B cell (primary cell): ENCODE measurements around the gene AAR2. TPM values are rescaled to one million over a fixed set of nuclear protein-coding genes. Genes with fewer than 3 reads are reported as not detected.

Experiments used
- ATAC-seq: fragments of 200-7000 bp; cut with Tn5 transposase; one replicate; pipeline ENCODE4 v1.10.0; 2021; ENCODE audit warnings: low read depth, mild to moderate bottlenecking, moderate number of reproducible peaks, moderate library complexity
- CTCF ChIA-PET: fragments of 350-600 bp; sonication (Branson Sonifier 250); formaldehyde crosslinking; loops from one replicate; lab custom pipeline; 2021; ENCODE audit warnings: antibody characterized with exemption, inconsistent platforms; lab: Charles Lee
- POLR2A ChIA-PET: fragments of 350-600 bp; sonication (Branson Sonifier 250); formaldehyde crosslinking; loops from one replicate; lab custom pipeline; 2021; ENCODE audit warnings: antibody characterized with exemption; lab: Charles Lee
- DNase-seq: peaks from one replicate; pipeline ENCODE4 v3.0.0; 2013
- H2AFZ ChIP-seq: 2 replicates; pipeline ENCODE4 v1.6.1; 2012; ENCODE audit warnings: mild to moderate bottlenecking, low read depth, low read length; ENCODE audit not compliant: insufficient read depth, poor library complexity, severe bottlenecking
- H3K27ac ChIP-seq, 2 donors: 1 replicate in 1 of 2; 2 replicates in 1 of 2; pipeline ENCODE4 v1.5.1; 2012 to 2013; ENCODE audit warnings: low read length in 2 of 2, mild to moderate bottlenecking in 2 of 2, moderate library complexity in 1 of 2
- H3K27me3 ChIP-seq, 4 experiments: fragments of 200-600 bp in 1 of 4; sonication (generic) in 1 of 4; replicated peaks in 1 of 4; 1 replicate in 2 of 4; 2 replicates in 2 of 4; pipeline versions ENCODE4 v1.6.1 to v1.7.0; 2013 to 2016; ENCODE audit warnings: low read length in 3 of 4, mild to moderate bottlenecking in 2 of 4, mixed read lengths in 1 of 4, moderate library complexity in 1 of 4; ENCODE audit not compliant: insufficient read depth in 4 of 4, control insufficient read depth in 3 of 4; ENCODE audit errors: control extremely low read depth in 1 of 4
- H3K36me3 ChIP-seq, 2 experiments: replicated peaks in 1 of 2; 1 replicate in 1 of 2; 2 replicates in 1 of 2; pipeline versions ENCODE4 v1.6.1 to v1.7.1; 2013; ENCODE audit warnings: low read length in 1 of 2; ENCODE audit not compliant: insufficient read depth in 2 of 2, control insufficient read depth in 1 of 2; ENCODE audit errors: control extremely low read depth in 1 of 2, extremely low read depth in 1 of 2
- H3K4me1 ChIP-seq, 2 donors: fragments of 200-600 bp in 1 of 2; sonication (generic) in 1 of 2; 1 replicate in 1 of 2; 2 replicates in 1 of 2; pipeline versions ENCODE4 v1.5.1 to v1.6.1; 2013 to 2017; ENCODE audit warnings: low read length in 2 of 2; ENCODE audit not compliant: control insufficient read depth in 2 of 2, insufficient read depth in 2 of 2
- H3K4me2 ChIP-seq: replicated peaks from 2 replicates; pipeline ENCODE3; 2012; ENCODE audit warnings: mild to moderate bottlenecking, low read depth, low read length; ENCODE audit not compliant: poor library complexity, severe bottlenecking
- H3K4me3 ChIP-seq, 5 experiments: fragments of 200-600 bp in 1 of 5; sonication (generic) in 1 of 5; 1 replicate in 3 of 5; 2 replicates in 2 of 5; pipeline versions ENCODE4 v1.5.1 to v1.7.0; 2011 to 2016; ENCODE audit warnings: low read length in 4 of 5, mild to moderate bottlenecking in 4 of 5, low read depth in 2 of 5, control low read depth in 1 of 5, moderate library complexity in 1 of 5; ENCODE audit not compliant: insufficient read depth in 1 of 5; ENCODE audit errors: control extremely low read depth in 1 of 5, extremely low read depth in 1 of 5
- H3K79me2 ChIP-seq: fragments of 200-600 bp; sonication (generic); one replicate; pipeline ENCODE4 v1.6.0; 2016; ENCODE audit warnings: low read length; ENCODE audit not compliant: control insufficient read depth, insufficient read depth
- H3K9ac ChIP-seq: fragments of 200-600 bp; sonication (generic); 2 replicates; pipeline ENCODE4 v1.6.1; 2017; ENCODE audit warnings: mild to moderate bottlenecking, low read length, moderate library complexity
- H3K9me3 ChIP-seq, 3 donors: one replicate each; pipeline versions ENCODE4 v1.6.1 to v1.7.1; 2013; ENCODE audit warnings: low read length in 2 of 3; ENCODE audit not compliant: control insufficient read depth in 2 of 3, insufficient read depth in 1 of 3; ENCODE audit errors: control extremely low read depth in 1 of 3
- H4K20me1 ChIP-seq: 2 replicates; pipeline ENCODE4 v1.6.0; 2012; ENCODE audit warnings: mild to moderate bottlenecking, low read length; ENCODE audit not compliant: insufficient read depth, control insufficient read depth, poor library complexity, severe bottlenecking
- H3K27ac Mint-ChIP-seq: one replicate; pipeline ENCODE4 v1.8.0; 2021; ENCODE audit warnings: mixed read lengths
- H3K27me3 Mint-ChIP-seq: one replicate; pipeline ENCODE4 v1.8.0; 2021; ENCODE audit warnings: mixed read lengths
- H3K4me1 Mint-ChIP-seq: one replicate; pipeline ENCODE4 v1.8.0; 2021; ENCODE audit warnings: mixed read lengths
- H3K4me3 Mint-ChIP-seq: one replicate; pipeline ENCODE4 v1.8.0; 2021; ENCODE audit warnings: mixed read lengths
- H3K9me3 Mint-ChIP-seq: one replicate; pipeline ENCODE4 v1.8.0; 2022; ENCODE audit warnings: mixed read lengths; ENCODE audit not compliant: insufficient read depth
- EZH2 ChIP-seq: IDR thresholded peaks from 2 replicates; pipeline ENCODE4 v1.6.1; 2012; ENCODE audit warnings: borderline replicate concordance, low read depth, mild to moderate bottlenecking, moderate library complexity, low read length; ENCODE audit not compliant: insufficient read depth, poor library complexity, severe bottlenecking
- whole genome bisulfite sequencing: methylation state at CpG from one replicate; pipeline ENCODE4 v1.1.5; 2013; ENCODE audit warnings: missing lambda C conversion rate; ENCODE audit not compliant: insufficient coverage; 5-methylcytosine and 5-hydroxymethylcytosine counted together
- intact Hi-C: fragments of 100-400 bp; cut with micrococcal nuclease; formaldehyde crosslinking; loops from one replicate; pipeline ENCODE4 v1.10.0; 2022
- polyA plus RNA-seq: library from polyadenylated mRNA; depleted of rRNA; stranded (reverse); fragments of >200 nt; gene quantifications from 2 replicates; pipeline ENCODE4 v1.2.3, GENCODE V29; 2012
- total RNA-seq, 2 donors: library from RNA; stranded (reverse); fragments of 120-200 nt in 1 of 2; gene quantifications; 1 replicate in 1 of 2; 2 replicates in 1 of 2; pipeline versions ENCODE4 v1.2.3 to v1.2.4, GENCODE V29; 2013 to 2022
- TF ChIP-seq, protein P1 (sequence below): fragments of 200-600 bp; IDR thresholded peaks from one replicate; pipeline ENCODE4 v1.8.0; 2022; ENCODE audit warnings: antibody characterized with exemption, mild to moderate bottlenecking

The AAR2 gene
- total and polyA plus RNA-seq, 2 donors (not counting 1 experiment from before 2014, with no cell fraction given) = 10.3 to 21.3 TPM

DNA sequence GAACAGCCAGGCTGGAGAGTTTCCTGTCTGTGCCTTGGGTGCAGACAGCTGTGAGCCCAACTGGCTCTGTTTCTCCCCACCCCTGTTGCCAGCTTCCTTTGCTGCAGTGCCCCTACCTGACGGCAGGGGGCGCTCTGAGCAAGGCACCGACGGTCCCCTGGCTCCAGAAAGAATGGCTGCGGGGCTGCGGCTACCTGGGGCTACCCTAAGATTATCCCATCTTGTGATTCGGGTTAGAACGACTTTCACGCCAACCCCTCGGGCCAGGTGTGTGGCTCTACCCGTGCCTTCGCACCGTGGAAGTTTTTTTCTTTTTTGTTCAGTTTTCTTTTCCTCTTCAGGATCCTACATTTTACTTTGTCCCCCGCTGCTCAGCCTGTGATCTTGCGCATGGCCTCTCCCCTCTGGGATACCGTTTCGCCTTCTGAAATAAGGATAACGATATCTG is 33.4 kb upstream of the AAR2 start:
- H3K27me3 Mint-ChIP-seq = peaks cover 16% of the 10 kb centered on the region
- Histone ChIP-seq H3K4me2 (peak overlapping the region; percentile 48), H3K27ac (no peak overlapping the region), H3K9ac (no peak overlapping the region), H3K4me1 (peaks cover 3 to 7% of the 10 kb centered on the region in 2 donors), H3K4me3 (no peak overlapping the region), H2AFZ (peak overlapping the region; percentile 52), H3K27me3 (peaks cover 0 to 5% (median 0%) of the 10 kb centered on the region in 4 experiments), H3K79me2 (no peaks in the 10 kb centered on the region), H3K9me3 (no peaks in the 10 kb centered on the region), H3K36me3 (no peaks in the 10 kb centered on the region), H4K20me1 (no peaks in the 10 kb centered on the region)
- H3K4me3 Mint-ChIP-seq = peak overlapping the region; percentile 70
- TF ChIP-seq, protein P1, sequence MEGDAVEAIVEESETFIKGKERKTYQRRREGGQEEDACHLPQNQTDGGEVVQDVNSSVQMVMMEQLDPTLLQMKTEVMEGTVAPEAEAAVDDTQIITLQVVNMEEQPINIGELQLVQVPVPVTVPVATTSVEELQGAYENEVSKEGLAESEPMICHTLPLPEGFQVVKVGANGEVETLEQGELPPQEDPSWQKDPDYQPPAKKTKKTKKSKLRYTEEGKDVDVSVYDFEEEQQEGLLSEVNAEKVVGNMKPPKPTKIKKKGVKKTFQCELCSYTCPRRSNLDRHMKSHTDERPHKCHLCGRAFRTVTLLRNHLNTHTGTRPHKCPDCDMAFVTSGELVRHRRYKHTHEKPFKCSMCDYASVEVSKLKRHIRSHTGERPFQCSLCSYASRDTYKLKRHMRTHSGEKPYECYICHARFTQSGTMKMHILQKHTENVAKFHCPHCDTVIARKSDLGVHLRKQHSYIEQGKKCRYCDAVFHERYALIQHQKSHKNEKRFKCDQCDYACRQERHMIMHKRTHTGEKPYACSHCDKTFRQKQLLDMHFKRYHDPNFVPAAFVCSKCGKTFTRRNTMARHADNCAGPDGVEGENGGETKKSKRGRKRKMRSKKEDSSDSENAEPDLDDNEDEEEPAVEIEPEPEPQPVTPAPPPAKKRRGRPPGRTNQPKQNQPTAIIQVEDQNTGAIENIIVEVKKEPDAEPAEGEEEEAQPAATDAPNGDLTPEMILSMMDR = peak; percentile 99
- no peak for TF ChIP-seq EZH2
- ATAC-seq = peak; percentile 73
- no peak overlapping the region for H3K27ac Mint-ChIP-seq
- ChIA-PET POLR2A (interaction anchor here (0.7 kb wide), 1 partner anchor 1704 kb away, joined by 8 read pairs; no protein-coding TSS in a partner anchor), CTCF (interaction anchor here (0.5 to 3.7 kb wide), 45 partner anchors 9 to 719 kb away, joined by 3 to 28 read pairs (median 5); partner anchors contain the start of gene SCAND1)
- H3K4me1 Mint-ChIP-seq = peaks cover 7% of the 10 kb centered on the region
- DNase-seq = peak; percentile 79
- WGBS = 27% methylated on average over 18 of the region's 18 CpGs
- intact Hi-C loops = loop anchor here (1.0 kb wide), 1 partner anchor 684 kb away; no protein-coding TSS in a partner anchor
- no peaks in the 10 kb centered on the region for H3K9me3 Mint-ChIP-seq

DNA sequence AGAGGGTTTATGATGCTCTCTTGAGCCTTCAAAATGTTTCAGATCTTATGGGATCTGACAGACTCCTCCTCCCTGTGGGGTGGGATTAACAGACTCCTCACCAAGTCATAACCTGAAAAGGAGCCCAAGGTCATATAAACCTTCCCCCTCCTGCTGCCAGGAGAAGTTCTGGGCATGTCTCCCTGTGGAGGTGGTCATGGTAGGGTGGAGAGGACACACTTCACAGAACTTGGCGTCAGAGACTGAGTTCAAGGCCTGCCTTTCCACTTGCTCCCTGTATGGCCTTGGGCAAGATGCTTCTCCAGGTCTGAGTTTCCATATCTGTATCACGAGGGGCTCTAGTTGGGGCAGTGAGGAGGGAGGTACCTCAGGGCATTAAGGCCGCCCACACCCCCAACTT is 32.4 kb upstream of the AAR2 start:
- no peak overlapping the region for H3K27ac Mint-ChIP-seq
- no peak overlapping the region for H3K4me3 Mint-ChIP-seq
- TF ChIP-seq, protein P1 = no peak
- TF ChIP-seq EZH2 = no peak
- Histone ChIP-seq H3K27ac (no peak overlapping the region), H3K27me3 (peaks cover 0 to 5% (median 0%) of the 10 kb centered on the region in 4 experiments), H3K4me2 (no peak overlapping the region), H3K36me3 (no peaks in the 10 kb centered on the region), H2AFZ (peak overlapping the region; percentile 52), H4K20me1 (no peaks in the 10 kb centered on the region), H3K4me3 (no peak overlapping the region), H3K9ac (no peak overlapping the region), H3K9me3 (no peaks in the 10 kb centered on the region), H3K79me2 (no peaks in the 10 kb centered on the region), H3K4me1 (peaks cover 3 to 7% of the 10 kb centered on the region in 2 donors)
- intact Hi-C loops = loop anchor here (1.0 kb wide), 1 partner anchor 683 kb away; no protein-coding TSS in a partner anchor
- H3K9me3 Mint-ChIP-seq = no peaks in the 10 kb centered on the region
- DNase-seq = no peak
- CTCF ChIA-PET = interaction anchor here (0.5 to 3.7 kb wide), 10 partner anchors 10 to 715 kb away, joined by 4 to 28 read pairs (median 8); no protein-coding TSS in a partner anchor
- POLR2A ChIA-PET = no interaction called here
- peaks cover 7% of the 10 kb centered on the region for H3K4me1 Mint-ChIP-seq
- WGBS = 83% methylated on average over 2 of the region's 3 CpGs
- peaks cover 24% of the 10 kb centered on the region for H3K27me3 Mint-ChIP-seq
- ATAC-seq = no peak
